ENCODE results near the gene NUCB2. TPM values are rescaled to one million over a fixed set of nuclear protein-coding genes. Genes with fewer than 3 reads are reported as not detected.

NUCB2 gene
- total RNA-seq, 6 donors from 2014 or later: 24.0 to 167 (median 42.5) TPM

- no peak for TF ChIP-seq POLR2A (IDR thresholded peaks at IDR 0.05)
- TF ChIP-seq, protein P1, sequence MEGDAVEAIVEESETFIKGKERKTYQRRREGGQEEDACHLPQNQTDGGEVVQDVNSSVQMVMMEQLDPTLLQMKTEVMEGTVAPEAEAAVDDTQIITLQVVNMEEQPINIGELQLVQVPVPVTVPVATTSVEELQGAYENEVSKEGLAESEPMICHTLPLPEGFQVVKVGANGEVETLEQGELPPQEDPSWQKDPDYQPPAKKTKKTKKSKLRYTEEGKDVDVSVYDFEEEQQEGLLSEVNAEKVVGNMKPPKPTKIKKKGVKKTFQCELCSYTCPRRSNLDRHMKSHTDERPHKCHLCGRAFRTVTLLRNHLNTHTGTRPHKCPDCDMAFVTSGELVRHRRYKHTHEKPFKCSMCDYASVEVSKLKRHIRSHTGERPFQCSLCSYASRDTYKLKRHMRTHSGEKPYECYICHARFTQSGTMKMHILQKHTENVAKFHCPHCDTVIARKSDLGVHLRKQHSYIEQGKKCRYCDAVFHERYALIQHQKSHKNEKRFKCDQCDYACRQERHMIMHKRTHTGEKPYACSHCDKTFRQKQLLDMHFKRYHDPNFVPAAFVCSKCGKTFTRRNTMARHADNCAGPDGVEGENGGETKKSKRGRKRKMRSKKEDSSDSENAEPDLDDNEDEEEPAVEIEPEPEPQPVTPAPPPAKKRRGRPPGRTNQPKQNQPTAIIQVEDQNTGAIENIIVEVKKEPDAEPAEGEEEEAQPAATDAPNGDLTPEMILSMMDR (IDR thresholded peaks at IDR 0.05): no peak
- TF ChIP-seq POLR2AphosphoS5 (IDR thresholded peaks at IDR 0.05): no peak
- no peak for TF ChIP-seq EP300 (IDR thresholded peaks at IDR 0.05)
- H3K9me3 ChIP-seq: no peaks in the 10 kb centered on the region
- H3K27me3 ChIP-seq: no peaks in the 10 kb centered on the region
- no peak overlapping the region for H3K4me3 ChIP-seq
- no peak for DNase-seq
- ATAC-seq (ENCODE audit: low FRiP score in 2 of 2): no peak
- WGBS, 2 donors: 88 to 90% methylated on average over 5 to 7 of the region's 7 CpGs
- H3K36me3 ChIP-seq: peaks cover 0 to 3% (median 0%) of the 10 kb centered on the region in 4 donors
- no peaks in the 10 kb centered on the region for H3K4me1 ChIP-seq
- no peak overlapping the region for H3K27ac ChIP-seq
These were observed 103.0 kb downstream of the NUCB2 start for GRCh38 chr11:17379383-17380180.

- Histone ChIP-seq H3K27me3 (no peaks in the 10 kb centered on the region), H3K9me3 (no peaks in the 10 kb centered on the region), H3K4me1 (peaks cover 0 to 8% (median 0%) of the 10 kb centered on the region in 4 donors), H3K4me3 (no peak overlapping the region), H3K36me3 (peaks cover 0 to 3% (median 0%) of the 10 kb centered on the region in 4 donors), H3K27ac (no peak overlapping the region)
- 77 to 86% methylated on average over 4 of the region's 4 CpGs for WGBS, 2 donors
- ATAC-seq (ENCODE audit: low FRiP score in 2 of 2) (no peak), DNase-seq (no peak)
- TF ChIP-seq POLR2AphosphoS5 (IDR thresholded peaks at IDR 0.05) (no peak), EP300 (IDR thresholded peaks at IDR 0.05) (no peak), POLR2A (IDR thresholded peaks at IDR 0.05) (no peak)
- TF ChIP-seq, protein P1 (IDR thresholded peaks at IDR 0.05): no peak
These were observed 104.6 kb downstream of the NUCB2 start for GRCh38 chr11:17381156-17381555.

Other genes starting within 250 kb of the NUCB2 start
- 1,000 to 10,000 TPM in 1 of 6 donors, 100 to 1,000 TPM in 5; 263 to 1,313 (median 751) TPM for gene RPS13, start 199.1 kb upstream of the NUCB2 start, total RNA-seq
- 10 to 100 TPM; 41.0 to 90.2 (median 72.9) TPM for gene PIK3C2A, start 68.8 kb upstream of the NUCB2 start, total RNA-seq
- 1 to 10 TPM; 3.6 to 7.6 (median 4.5) TPM for gene NCR3LG1, start 75.1 kb downstream of the NUCB2 start, total RNA-seq
- 1 to 10 TPM; 2.6 to 9.5 (median 5.7) TPM for gene KCNJ11, start 111.9 kb downstream of the NUCB2 start, total RNA-seq
- gene ABCC8, start 200.1 kb downstream of the NUCB2 start, total RNA-seq: 10 to 100 TPM in 3 of 6 donors, 1 to 10 TPM in 3; 1.7 to 62.7 (median 12.5) TPM